Measurements from ENCODE around the gene MAPK9. TPM values are rescaled to one million over a fixed set of nuclear protein-coding genes. Genes with fewer than 3 reads are reported as not detected.

MAPK9 gene
- total and polyA plus RNA-seq, 2 experiments from 2014 or later: 30.6 to 37.0 TPM

- H3K9me3 ChIP-seq (ENCODE audit: low read depth): no peaks in the 10 kb centered on the region
- no peak for DNase-seq (ENCODE audit: low read depth in 1 of 2, low spot score in 1 of 2)
- peaks cover 22% of the 10 kb centered on the region for H3K36me3 ChIP-seq
- H3K4me1 ChIP-seq (ENCODE audit: low read depth): peaks cover 6% of the 10 kb centered on the region
- no peak overlapping the region for H3K4me3 ChIP-seq
- no peak overlapping the region for H3K27ac ChIP-seq
- TF ChIP-seq CTCF (IDR thresholded peaks at IDR 0.05; ENCODE audit: low read depth, low read length): no peak
- no peaks in the 10 kb centered on the region for H3K27me3 ChIP-seq
These were observed 37.9 kb upstream of the MAPK9 start for GRCh38 chr5:180329606-180330269.

DNA sequence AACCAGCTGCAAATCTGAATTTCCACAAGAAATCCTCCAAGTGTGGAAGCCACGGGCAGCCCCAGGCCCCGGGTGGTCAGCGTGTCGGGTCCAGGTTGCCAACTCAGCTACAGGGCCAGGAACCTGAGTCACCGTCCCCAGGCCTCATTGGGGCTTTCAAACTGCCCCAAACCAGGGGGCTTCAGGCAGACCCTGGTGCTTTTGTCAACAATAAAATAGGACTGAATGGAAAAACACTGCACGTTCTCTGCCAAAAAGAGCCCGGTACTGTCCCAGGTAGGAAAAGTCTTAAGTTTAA lies 37.2 kb upstream of the MAPK9 start:
- Histone ChIP-seq H3K27ac (no peak overlapping the region), H3K4me1 (ENCODE audit: low read depth) (peaks cover 6% of the 10 kb centered on the region), H3K27me3 (no peaks in the 10 kb centered on the region), H3K9me3 (ENCODE audit: low read depth) (no peaks in the 10 kb centered on the region), H3K4me3 (no peak overlapping the region), H3K36me3 (peaks cover 20% of the 10 kb centered on the region)
- DNase-seq (ENCODE audit: low read depth in 1 of 2, low spot score in 1 of 2): no peak
- no peak for TF ChIP-seq CTCF (IDR thresholded peaks at IDR 0.05; ENCODE audit: low read depth, low read length)

DNA sequence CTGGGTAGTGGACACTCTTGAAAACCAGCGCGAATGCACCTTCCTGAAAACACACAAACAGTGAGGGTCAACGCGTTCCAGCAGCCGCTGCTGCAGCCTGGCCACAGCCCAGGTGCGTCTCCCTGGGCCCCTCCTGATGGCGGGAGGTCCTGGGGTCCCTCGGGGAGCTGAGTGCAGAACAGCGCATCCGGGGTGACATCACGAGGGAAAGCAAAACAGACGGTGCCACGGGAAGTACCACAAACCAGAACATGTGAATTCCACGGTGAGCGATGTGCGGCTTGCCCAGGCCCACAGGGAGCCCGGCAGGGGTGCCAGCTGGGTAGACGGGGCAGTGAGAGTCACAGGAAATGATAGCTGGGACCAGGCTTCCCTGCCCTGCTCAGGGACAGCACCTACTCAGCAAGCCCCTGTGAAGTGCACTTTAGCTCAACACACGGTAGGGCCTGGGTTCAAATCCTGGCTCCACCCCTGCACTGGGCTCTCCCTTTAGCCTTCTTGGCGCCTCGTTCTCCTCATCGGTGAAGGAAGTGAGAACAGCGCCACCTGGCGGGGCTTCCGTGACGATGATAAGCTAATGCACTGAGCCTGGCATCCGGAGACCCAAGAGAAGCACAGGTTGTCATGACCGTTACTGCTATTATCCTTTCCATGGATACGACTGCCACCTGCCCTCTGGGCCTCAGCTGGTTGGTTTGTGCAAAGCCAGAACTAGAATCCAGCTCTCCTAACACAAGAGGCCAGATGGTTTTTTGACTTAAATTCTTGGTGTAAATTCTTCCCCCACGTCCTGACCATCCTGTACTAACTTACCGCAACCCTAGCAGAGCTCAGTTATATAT lies 36.6 kb upstream of the MAPK9 start:
- TF ChIP-seq CTCF (IDR thresholded peaks at IDR 0.05; ENCODE audit: low read depth, low read length): peak; percentile 71
- H3K36me3 ChIP-seq: peaks cover 23% of the 10 kb centered on the region
- no peak overlapping the region for H3K27ac ChIP-seq

GRCh38 chr5:180326989-180327565 lies 35.2 kb upstream of the MAPK9 start:
- Histone ChIP-seq H3K4me3 (no peak overlapping the region), H3K36me3 (peaks cover 29% of the 10 kb centered on the region), H3K9me3 (ENCODE audit: low read depth) (no peaks in the 10 kb centered on the region), H3K27ac (no peak overlapping the region), H3K27me3 (no peaks in the 10 kb centered on the region), H3K4me1 (ENCODE audit: low read depth) (peaks cover 6% of the 10 kb centered on the region)
- no peak for TF ChIP-seq CTCF (IDR thresholded peaks at IDR 0.05; ENCODE audit: low read depth, low read length)
- no peak for DNase-seq (ENCODE audit: low read depth in 1 of 2, low spot score in 1 of 2)

More for the DNA sequence above, 36.6 kb upstream of the MAPK9 start:
- H3K4me3 ChIP-seq: no peak overlapping the region
- no peaks in the 10 kb centered on the region for H3K27me3 ChIP-seq
- peak; percentile 77 to 84 for DNase-seq (ENCODE audit: low read depth in 1 of 2, low spot score in 1 of 2)
- H3K9me3 ChIP-seq (ENCODE audit: low read depth): no peaks in the 10 kb centered on the region
- H3K4me1 ChIP-seq (ENCODE audit: low read depth): peaks cover 6% of the 10 kb centered on the region

GRCh38 chr5:180324601-180324950 lies 32.7 kb upstream of the MAPK9 start:
- no peak for TF ChIP-seq CTCF (IDR thresholded peaks at IDR 0.05; ENCODE audit: low read depth, low read length)
- Histone ChIP-seq H3K4me1 (ENCODE audit: low read depth) (no peaks in the 10 kb centered on the region), H3K27ac (no peak overlapping the region)

More at GRCh38 chr5:180324601-180324950, 32.7 kb upstream of the MAPK9 start:
- Histone ChIP-seq H3K4me3 (no peak overlapping the region), H3K27me3 (no peaks in the 10 kb centered on the region), H3K9me3 (ENCODE audit: low read depth) (no peaks in the 10 kb centered on the region), H3K36me3 (peaks cover 27% of the 10 kb centered on the region)
- DNase-seq (ENCODE audit: low read depth in 1 of 2, low spot score in 1 of 2): no peak
